ENCODE measurements around the gene NDUFS2.

The NDUFS2 gene

DNA sequence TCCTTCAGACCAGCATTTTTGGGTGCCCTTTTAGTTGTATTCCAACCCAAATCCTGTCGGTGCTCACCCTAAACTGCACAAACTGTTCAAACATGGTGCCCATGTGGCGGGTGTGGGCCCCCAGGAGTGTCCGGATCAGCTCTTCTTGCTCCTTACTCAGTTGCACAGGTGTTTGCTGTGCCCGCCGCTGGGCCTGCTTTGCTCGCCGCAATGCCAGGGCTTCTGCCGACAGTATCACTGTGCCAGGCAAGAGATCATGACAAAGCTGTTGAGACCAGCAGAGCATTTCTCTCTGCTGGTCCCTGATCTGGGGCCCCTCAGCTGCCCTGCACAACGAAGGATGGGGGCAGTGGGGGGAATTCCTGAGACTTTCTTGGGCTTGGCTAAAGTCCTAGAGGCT lies 30.9 kb downstream of the NDUFS2 start:
- no peak for DNase-seq (ENCODE audit: low read depth, low spot score)
- TF ChIP-seq CTCF (IDR thresholded peaks at IDR 0.05; ENCODE audit: insufficient read depth, low read length, missing control alignments) = no peak
- ChIA-PET CTCF (interaction anchor here (1.1 to 2.1 kb wide), 5 partner anchors 51 to 151 kb away, joined by 3 to 17 read pairs (median 8); no protein-coding TSS in a partner anchor), POLR2A (interaction anchor here (0.6 kb wide), 1 partner anchor 36 kb away, joined by 3 read pairs; no protein-coding TSS in a partner anchor)
- no peak overlapping the region for H3K4me3 ChIP-seq (ENCODE audit: low read depth, low read length)

DNA sequence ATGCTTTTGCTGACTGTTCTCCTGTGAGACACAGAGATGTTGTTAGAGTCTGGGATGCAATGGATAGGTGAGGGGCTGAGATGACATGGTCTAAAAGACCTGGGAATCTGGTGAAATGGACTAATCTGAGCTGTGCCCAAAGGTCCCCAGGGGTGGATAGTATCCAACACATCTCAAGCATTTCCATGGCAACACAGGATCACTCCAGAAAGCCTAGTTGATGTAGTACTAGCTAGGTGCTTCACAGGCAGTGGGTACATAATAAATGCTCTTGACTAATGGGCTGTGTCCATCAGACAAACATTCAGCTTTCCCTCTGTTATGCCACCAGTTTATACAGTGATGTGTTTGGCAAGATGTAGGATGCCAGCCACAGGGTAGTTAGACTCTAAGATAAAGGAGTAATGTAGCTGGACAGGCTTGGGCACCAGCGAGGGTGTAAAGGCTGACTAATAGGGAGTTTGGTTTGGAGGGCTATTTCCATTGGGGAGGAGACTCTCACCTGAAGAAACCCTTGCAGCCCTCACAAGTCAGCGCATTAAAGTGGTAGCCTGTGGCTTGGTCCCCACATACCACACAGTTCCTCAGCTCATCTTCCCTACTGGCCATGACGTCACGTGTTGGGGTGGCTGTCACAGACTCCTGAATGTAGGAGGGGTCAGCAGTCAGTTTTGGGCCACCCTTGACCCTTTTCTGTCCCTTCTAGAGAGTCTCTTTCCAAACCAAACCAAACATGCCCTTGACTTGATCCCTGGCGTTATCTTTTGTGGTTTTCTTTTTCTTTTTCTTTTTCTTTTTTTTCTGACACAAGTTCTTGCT lies 34.0 kb downstream of the NDUFS2 start:
- DNase-seq (ENCODE audit: low read depth, low spot score) = no peak
- ChIA-PET CTCF (interaction anchor here (1.0 to 8.4 kb wide), 5 partner anchors 9 to 145 kb away, joined by 3 to 120 read pairs (median 4); partner anchors contain the start of genes APOA2 and TOMM40L), POLR2A (no interaction called here)
- TF ChIP-seq CTCF (IDR thresholded peaks at IDR 0.05; ENCODE audit: insufficient read depth, low read length, missing control alignments) = no peak
- no peak overlapping the region for H3K4me3 ChIP-seq (ENCODE audit: low read depth, low read length)

GRCh38 chr1:161238039-161238473 lies 35.9 kb downstream of the NDUFS2 start, which contains the start of gene NR1I3:
Gene NR1I3 (minus strand): TSS chr1:161238203. CDS start chr1:161236565, 1,638 bp downstream.
- TF ChIP-seq CTCF (IDR thresholded peaks at IDR 0.05; ENCODE audit: insufficient read depth, low read length, missing control alignments) = no peak
- ChIA-PET POLR2A (no interaction called here), CTCF (interaction anchor here (0.9 to 8.4 kb wide), 6 partner anchors 11 to 143 kb away, joined by 3 to 120 read pairs (median 5); partner anchors contain the start of genes APOA2 and TOMM40L)
- no peak for DNase-seq (ENCODE audit: low read depth, low spot score)
- H3K4me3 ChIP-seq (ENCODE audit: low read depth, low read length) = no peak within 1 kb of the TSS

DNA sequence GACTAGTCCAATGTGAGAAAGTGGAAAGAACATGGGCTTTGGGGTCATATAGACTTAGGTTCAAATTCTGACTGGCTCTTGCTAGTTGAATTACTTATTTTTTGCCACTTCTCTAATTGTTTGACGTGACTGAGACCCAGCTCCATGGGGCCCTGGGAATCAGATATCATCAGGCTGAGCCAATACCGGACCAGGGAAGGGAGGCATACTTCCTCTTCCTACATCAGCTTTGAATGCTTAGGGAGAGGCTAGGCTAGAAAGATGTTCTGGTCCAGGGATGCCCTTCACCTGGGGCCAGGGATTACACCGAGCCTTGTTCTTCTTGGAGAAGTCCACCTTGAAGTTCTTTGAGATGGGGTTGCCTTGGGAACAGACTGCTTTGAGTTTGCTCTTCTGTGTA lies 39.5 kb downstream of the NDUFS2 start:
- CTCF ChIA-PET = interaction anchor here (8.4 kb wide), 1 partner anchor 15 kb away, joined by 120 read pairs; the partner anchor contains the start of genes APOA2 and TOMM40L
- DNase-seq (ENCODE audit: low read depth, low spot score) = no peak
- no peak overlapping the region for H3K4me3 ChIP-seq (ENCODE audit: low read depth, low read length)
- POLR2A ChIA-PET = no interaction called here
- TF ChIP-seq CTCF (IDR thresholded peaks at IDR 0.05; ENCODE audit: insufficient read depth, low read length, missing control alignments) = no peak

- POLR2A ChIA-PET = no interaction called here
- CTCF ChIA-PET = interaction anchor here (8.4 kb wide), 1 partner anchor 16 kb away, joined by 120 read pairs; the partner anchor contains the start of genes APOA2 and TOMM40L
Measured at GRCh38 chr1:161242313-161242712, 40.1 kb downstream of the NDUFS2 start.

More at GRCh38 chr1:161242313-161242712, 40.1 kb downstream of the NDUFS2 start:
- no peak for DNase-seq (ENCODE audit: low read depth, low spot score)
- H3K4me3 ChIP-seq (ENCODE audit: low read depth, low read length) = no peak overlapping the region
- no peak for TF ChIP-seq CTCF (IDR thresholded peaks at IDR 0.05; ENCODE audit: insufficient read depth, low read length, missing control alignments)
